ENCODE measurements around the gene PDGFD.

Gene PDGFD

DNA sequence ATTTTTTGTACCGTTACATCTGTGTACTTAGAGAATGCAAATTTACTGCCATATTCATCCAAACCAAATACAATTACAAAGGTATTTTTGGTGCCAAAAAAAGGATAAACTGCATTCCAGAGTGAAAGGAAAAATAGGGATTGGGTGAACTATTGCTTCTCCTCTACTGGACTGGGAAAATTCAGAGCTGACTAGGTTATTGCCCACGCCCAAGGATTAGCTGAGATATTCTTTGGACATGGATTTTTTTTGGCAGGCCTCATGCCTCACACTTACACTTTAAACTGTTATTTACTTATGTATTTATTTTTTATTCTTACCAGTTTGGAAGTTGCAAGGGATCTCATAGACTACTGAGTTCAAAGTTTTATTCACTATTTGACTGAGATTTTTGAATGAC is 203.8 kb downstream of the PDGFD start:
- no peak overlapping the region for H3K4me3 ChIP-seq (ENCODE audit: low read depth, low read length)
- H3K36me3 ChIP-seq (ENCODE audit: control insufficient read depth, insufficient read depth, low read length): no peaks in the 10 kb centered on the region
- H3K9me3 ChIP-seq (ENCODE audit: control insufficient read depth, insufficient read depth, low read length): no peaks in the 10 kb centered on the region
- peaks cover 2% of the 10 kb centered on the region for H3K4me1 ChIP-seq (ENCODE audit: control insufficient read depth, insufficient read depth, low read length)
- no peak overlapping the region for H3K9ac ChIP-seq (ENCODE audit: low read depth, low read length)
- no peaks in the 10 kb centered on the region for H3K27me3 ChIP-seq (ENCODE audit: control insufficient read depth, insufficient read depth, low read length)

DNA sequence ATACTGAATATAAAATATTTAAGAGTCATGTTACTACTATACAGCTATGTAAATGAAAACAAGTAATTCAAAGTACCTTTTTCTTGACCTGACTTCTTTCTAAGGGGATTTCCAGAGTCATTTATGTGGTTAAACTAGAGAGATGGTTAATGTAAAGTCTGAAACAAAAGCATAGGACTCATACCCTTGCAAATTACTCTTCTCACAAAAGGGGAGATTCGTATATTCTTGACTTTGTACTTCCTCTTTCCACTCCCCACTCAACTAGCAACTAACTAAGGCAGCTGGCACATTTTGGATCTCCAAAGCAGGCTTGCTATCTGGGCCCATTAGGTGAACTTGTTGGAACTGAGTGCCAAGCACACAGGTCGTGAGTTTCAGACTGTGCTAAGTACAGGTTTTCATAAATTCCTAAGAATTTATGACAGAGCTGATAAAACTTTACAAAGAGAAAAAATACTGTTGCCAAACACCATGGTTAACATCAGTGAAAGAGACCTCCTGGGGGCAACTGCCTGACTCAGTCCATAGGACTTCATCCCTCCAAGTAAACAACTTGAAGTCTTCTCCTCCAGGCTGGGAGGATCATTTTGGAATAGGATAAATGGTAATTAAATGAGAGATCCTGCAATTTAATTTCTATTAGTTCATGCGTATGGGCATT is 204.5 kb downstream of the PDGFD start:
- H3K36me3 ChIP-seq (ENCODE audit: control insufficient read depth, insufficient read depth, low read length): no peaks in the 10 kb centered on the region
- H3K4me1 ChIP-seq (ENCODE audit: control insufficient read depth, insufficient read depth, low read length): peaks cover 2% of the 10 kb centered on the region
- H3K9me3 ChIP-seq (ENCODE audit: control insufficient read depth, insufficient read depth, low read length): no peaks in the 10 kb centered on the region
- no peak overlapping the region for H3K9ac ChIP-seq (ENCODE audit: low read depth, low read length)
- H3K4me3 ChIP-seq (ENCODE audit: low read depth, low read length): no peak overlapping the region
- no peaks in the 10 kb centered on the region for H3K27me3 ChIP-seq (ENCODE audit: control insufficient read depth, insufficient read depth, low read length)

DNA sequence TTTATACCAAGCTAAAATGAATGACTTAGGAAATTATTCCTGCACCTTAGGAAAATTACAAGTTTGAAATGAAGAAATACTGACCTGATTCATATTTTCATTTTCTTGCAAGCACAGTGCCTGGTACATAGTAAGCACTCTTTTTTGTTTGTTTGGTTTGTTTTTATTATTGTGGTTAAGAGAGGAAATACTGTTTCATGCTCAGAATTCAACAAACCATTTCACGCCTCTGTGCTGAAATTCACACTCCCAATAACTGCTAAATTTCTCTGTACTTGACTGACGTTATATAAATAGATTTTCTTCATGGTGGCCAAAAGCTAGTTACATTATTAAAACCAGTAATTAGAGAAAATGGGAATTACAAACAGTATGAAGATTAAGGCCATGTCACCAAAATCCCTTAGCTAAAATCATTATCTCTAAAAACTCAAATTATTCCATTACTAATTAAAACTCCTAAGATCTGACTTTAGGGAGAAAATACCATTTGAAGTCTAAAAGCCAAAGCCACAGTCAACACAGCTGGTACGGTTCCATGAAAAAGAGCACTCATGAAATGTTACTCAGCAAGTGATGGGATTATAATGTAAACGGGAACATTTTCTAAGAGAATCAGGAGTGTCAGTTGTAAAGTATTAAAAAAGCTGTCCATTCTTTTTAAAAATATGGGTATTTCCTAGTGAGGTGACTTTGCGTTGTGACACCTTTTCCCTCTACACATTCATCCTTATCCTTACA is 205.3 kb downstream of the PDGFD start:
- H3K27me3 ChIP-seq (ENCODE audit: control insufficient read depth, insufficient read depth, low read length): no peaks in the 10 kb centered on the region
- no peaks in the 10 kb centered on the region for H3K9me3 ChIP-seq (ENCODE audit: control insufficient read depth, insufficient read depth, low read length)
- H3K36me3 ChIP-seq (ENCODE audit: control insufficient read depth, insufficient read depth, low read length): no peaks in the 10 kb centered on the region
- H3K4me1 ChIP-seq (ENCODE audit: control insufficient read depth, insufficient read depth, low read length): peaks cover 2% of the 10 kb centered on the region
- no peak overlapping the region for H3K9ac ChIP-seq (ENCODE audit: low read depth, low read length)
- no peak overlapping the region for H3K4me3 ChIP-seq (ENCODE audit: low read depth, low read length)

DNA sequence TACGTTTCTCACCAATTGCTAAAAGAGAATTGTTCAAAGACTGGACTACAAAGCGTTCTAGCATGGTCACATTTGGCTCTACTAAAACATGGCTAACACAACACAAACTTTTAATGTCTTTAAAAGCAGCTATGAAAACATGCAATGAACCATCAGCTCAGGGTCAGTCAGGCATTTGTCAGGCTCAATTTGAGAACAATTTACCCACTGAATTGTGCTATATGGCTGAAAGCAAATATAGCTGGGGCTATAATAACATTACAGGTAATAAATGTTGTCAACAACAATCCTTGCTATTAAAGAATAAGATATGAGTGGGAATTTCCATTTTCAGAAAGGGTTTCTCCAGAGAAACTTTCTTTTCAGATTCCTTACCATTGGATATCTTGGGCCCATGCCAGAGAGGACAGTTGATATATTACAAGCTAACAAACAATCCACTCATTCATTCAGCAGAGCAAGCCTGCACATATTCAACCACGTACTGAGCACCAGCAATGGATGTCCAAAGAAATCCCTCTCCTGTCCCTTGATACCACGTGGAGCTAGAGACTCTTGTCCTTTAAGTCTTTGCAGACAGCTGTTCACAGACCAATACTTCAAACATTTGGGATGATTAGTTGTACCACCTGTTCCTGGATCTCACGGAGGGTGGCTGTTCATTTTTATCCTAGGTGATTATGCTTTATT is 210.0 kb downstream of the PDGFD start:
- Histone ChIP-seq H3K9me3 (ENCODE audit: control insufficient read depth, insufficient read depth, low read length) (no peaks in the 10 kb centered on the region), H3K27me3 (ENCODE audit: control insufficient read depth, insufficient read depth, low read length) (no peaks in the 10 kb centered on the region), H3K4me1 (ENCODE audit: control insufficient read depth, insufficient read depth, low read length) (peaks cover under 1% of the 10 kb centered on the region), H3K36me3 (ENCODE audit: control insufficient read depth, insufficient read depth, low read length) (no peaks in the 10 kb centered on the region), H3K4me3 (ENCODE audit: low read depth, low read length) (no peak overlapping the region), H3K9ac (ENCODE audit: low read depth, low read length) (no peak overlapping the region)

DNA sequence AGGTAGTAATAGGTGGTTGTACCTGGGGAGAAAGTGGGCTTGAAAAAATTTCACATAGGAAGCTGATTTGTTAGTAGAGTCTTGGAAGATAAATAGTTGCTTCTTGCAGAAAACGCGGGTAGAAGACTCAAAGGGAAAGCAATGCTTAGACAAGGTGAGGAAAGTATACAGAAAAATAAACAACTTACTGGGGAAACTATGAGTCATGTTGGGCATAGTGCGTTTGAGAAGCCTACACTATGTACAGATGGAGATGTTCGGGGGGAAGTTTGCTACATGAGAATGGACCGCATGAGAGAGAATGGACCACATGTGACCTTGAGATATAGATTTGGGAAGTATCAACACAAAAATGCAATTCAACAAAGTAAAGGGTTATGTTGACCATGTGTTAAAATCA is 214.2 kb downstream of the PDGFD start:
- Histone ChIP-seq H3K9me3 (ENCODE audit: control insufficient read depth, insufficient read depth, low read length) (no peaks in the 10 kb centered on the region), H3K4me3 (ENCODE audit: low read depth, low read length) (no peak overlapping the region), H3K27me3 (ENCODE audit: control insufficient read depth, insufficient read depth, low read length) (no peaks in the 10 kb centered on the region), H3K36me3 (ENCODE audit: control insufficient read depth, insufficient read depth, low read length) (no peaks in the 10 kb centered on the region), H3K9ac (ENCODE audit: low read depth, low read length) (no peak overlapping the region), H3K4me1 (ENCODE audit: control insufficient read depth, insufficient read depth, low read length) (no peaks in the 10 kb centered on the region)

DNA sequence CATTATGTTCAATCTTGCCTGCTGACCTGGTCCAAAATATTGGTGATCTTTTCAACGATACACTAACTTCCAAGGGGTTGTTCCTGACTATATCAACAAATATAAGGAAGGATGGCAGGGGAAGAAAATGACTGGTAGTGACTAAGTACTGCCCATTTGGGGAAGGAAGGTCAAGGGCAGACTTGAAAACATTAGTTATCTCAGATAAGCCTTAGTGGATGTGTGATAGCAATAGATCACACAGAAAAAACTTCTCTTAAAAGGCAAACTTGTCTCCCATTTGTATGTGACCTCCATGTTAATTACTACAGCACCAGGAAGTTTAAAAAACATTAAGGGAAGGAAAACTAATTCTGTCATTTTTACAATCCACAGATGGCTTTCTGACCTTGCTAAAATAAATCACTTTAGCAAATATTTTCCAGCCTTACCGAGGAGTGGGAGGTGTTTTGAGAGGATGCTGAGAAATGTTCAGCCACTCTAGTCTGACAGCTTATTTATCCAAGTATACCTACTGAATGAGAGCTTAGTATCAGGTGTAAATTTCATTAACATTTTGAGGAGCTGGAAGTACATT is 215.7 kb downstream of the PDGFD start:
- H3K36me3 ChIP-seq (ENCODE audit: control insufficient read depth, insufficient read depth, low read length): no peaks in the 10 kb centered on the region

DNA sequence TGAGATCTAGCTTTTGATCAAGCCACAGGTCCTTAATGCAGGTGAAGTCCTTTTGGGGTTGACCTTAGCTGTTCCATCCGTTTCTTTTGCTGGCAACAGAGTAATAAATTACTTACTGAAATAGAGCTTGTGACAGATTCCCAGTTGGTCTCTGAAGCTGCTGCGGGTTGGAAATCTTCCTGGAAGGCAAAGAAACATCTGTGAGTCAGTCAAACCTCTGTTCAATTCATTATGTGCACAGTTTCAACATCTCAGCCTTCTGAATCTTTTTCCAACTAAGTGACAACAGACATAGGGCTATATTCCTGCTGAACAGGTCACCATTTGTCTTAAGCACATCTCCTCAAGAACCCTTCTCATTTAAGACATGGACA is 216.4 kb downstream of the PDGFD start:
- Histone ChIP-seq H3K36me3 (ENCODE audit: control insufficient read depth, insufficient read depth, low read length) (no peaks in the 10 kb centered on the region), H3K4me1 (ENCODE audit: control insufficient read depth, insufficient read depth, low read length) (no peaks in the 10 kb centered on the region), H3K27me3 (ENCODE audit: control insufficient read depth, insufficient read depth, low read length) (no peaks in the 10 kb centered on the region), H3K9me3 (ENCODE audit: control insufficient read depth, insufficient read depth, low read length) (no peaks in the 10 kb centered on the region), H3K4me3 (ENCODE audit: low read depth, low read length) (no peak overlapping the region), H3K9ac (ENCODE audit: low read depth, low read length) (no peak overlapping the region)

More for the DNA sequence above, 215.7 kb downstream of the PDGFD start:
- H3K4me3 ChIP-seq (ENCODE audit: low read depth, low read length): no peak overlapping the region
- H3K27me3 ChIP-seq (ENCODE audit: control insufficient read depth, insufficient read depth, low read length): no peaks in the 10 kb centered on the region
- no peaks in the 10 kb centered on the region for H3K9me3 ChIP-seq (ENCODE audit: control insufficient read depth, insufficient read depth, low read length)
- no peaks in the 10 kb centered on the region for H3K4me1 ChIP-seq (ENCODE audit: control insufficient read depth, insufficient read depth, low read length)
- no peak overlapping the region for H3K9ac ChIP-seq (ENCODE audit: low read depth, low read length)

DNA sequence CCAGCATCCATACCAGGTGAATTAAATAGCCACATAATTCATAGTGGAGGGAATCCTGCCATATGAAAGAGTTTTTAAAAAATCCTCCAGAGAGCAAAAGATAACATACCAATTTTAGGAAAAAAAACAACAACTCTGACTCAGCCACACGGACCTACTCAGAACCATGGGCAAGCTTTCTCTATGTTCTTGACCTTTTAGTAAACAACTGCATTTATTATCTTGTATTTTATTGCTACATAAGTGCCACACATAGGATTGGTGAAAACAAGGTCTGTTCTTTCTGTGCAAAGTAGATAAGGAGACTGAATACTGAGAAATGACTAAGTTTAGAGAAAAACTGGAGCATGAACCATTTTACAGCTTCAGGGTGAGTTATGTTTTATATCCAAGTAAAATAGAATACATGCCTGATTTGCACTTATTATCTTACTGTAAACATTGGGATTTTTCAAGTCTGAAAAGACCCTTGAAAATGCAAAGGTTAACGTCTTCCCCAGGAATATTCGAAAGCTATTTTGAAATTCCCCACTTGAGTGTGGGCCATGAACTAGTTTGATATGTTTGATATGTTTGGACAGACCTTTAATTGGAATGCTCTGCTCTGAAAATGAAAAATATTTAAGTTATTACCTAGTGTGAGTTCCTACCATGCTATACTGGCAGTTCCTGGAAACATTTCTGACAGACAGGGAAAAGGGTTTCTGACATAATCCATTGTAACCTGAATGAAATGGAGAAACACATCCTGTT is 217.0 kb downstream of the PDGFD start:
- H3K27me3 ChIP-seq (ENCODE audit: control insufficient read depth, insufficient read depth, low read length): no peaks in the 10 kb centered on the region
- H3K4me1 ChIP-seq (ENCODE audit: control insufficient read depth, insufficient read depth, low read length): no peaks in the 10 kb centered on the region
- H3K9ac ChIP-seq (ENCODE audit: low read depth, low read length): no peak overlapping the region
- H3K36me3 ChIP-seq (ENCODE audit: control insufficient read depth, insufficient read depth, low read length): no peaks in the 10 kb centered on the region
- no peak overlapping the region for H3K4me3 ChIP-seq (ENCODE audit: low read depth, low read length)
- no peaks in the 10 kb centered on the region for H3K9me3 ChIP-seq (ENCODE audit: control insufficient read depth, insufficient read depth, low read length)

DNA sequence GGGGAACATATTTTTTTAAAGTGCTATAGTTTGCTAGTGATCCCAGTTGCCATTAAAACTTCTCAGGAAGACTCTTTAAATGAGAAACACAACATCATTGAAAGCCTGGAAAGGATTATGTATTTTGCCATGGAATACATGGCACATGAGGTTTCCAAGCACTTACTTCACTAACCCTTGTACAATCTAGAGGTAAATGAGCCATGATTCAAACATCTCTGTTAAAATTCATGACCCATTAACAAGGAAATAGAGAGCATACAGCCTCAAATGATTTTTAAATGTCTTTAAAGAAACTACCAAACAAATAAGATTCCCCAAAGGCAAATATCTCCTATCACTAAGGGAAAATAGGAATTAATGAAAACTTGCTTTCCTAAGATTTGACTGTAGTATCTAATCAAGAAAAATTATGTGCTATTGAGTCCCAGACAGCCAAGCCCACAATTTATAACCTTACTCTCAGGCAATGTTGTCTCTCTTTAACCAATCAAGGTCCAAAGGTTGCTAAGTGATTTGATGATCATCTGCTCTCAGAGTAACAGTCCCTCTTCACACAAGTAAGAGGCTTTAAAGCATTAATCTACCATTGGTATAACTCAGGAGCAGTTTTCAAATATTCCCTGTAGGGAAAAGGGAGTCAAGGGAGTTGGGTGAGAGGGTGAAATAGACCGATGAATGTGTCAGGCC is 219.6 kb downstream of the PDGFD start:
- Histone ChIP-seq H3K9me3 (ENCODE audit: control insufficient read depth, insufficient read depth, low read length) (no peaks in the 10 kb centered on the region), H3K27me3 (ENCODE audit: control insufficient read depth, insufficient read depth, low read length) (no peaks in the 10 kb centered on the region), H3K4me1 (ENCODE audit: control insufficient read depth, insufficient read depth, low read length) (no peaks in the 10 kb centered on the region), H3K4me3 (ENCODE audit: low read depth, low read length) (no peak overlapping the region), H3K9ac (ENCODE audit: low read depth, low read length) (no peak overlapping the region), H3K36me3 (ENCODE audit: control insufficient read depth, insufficient read depth, low read length) (no peaks in the 10 kb centered on the region)

DNA sequence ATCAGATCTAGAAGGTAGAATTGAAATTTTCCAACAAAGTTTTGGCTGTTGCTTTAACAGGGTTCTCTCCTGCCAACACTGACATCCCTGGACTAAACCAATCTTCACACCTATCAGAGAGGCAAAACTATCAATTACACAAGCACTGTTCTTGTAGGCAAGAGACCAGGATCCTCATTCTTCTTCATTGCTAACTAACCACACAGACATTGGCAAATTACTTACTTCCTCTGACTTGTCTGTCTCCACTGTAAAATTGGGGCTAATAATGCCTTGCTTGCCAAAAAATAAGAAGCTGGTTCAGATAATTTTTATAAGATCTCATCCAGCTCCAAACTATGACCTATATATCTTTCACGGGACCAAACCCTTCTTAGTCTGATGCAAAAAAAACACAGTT is 221.3 kb downstream of the PDGFD start:
- Histone ChIP-seq H3K9ac (ENCODE audit: low read depth, low read length) (no peak overlapping the region), H3K36me3 (ENCODE audit: control insufficient read depth, insufficient read depth, low read length) (no peaks in the 10 kb centered on the region), H3K9me3 (ENCODE audit: control insufficient read depth, insufficient read depth, low read length) (no peaks in the 10 kb centered on the region), H3K4me1 (ENCODE audit: control insufficient read depth, insufficient read depth, low read length) (no peaks in the 10 kb centered on the region), H3K4me3 (ENCODE audit: low read depth, low read length) (no peak overlapping the region), H3K27me3 (ENCODE audit: control insufficient read depth, insufficient read depth, low read length) (no peaks in the 10 kb centered on the region)

DNA sequence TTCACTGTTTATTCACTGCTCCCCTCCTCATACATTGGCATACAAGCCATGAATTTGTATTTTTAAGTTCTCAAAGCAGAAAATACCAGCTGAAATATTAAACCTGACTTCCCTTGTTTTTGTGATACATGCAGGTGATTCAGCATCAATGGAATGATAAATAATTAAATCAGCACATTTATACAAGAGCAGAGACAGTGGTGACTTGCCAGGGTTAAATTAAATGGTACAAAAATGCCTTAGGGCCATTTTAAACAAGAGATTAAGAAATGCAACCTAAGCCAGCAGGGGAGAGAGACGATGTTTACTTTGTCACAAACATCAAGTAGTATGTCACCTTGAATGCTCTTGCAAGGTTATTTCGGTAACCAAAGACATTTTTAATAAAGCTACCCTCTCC is 223.4 kb downstream of the PDGFD start:
- H3K36me3 ChIP-seq (ENCODE audit: control insufficient read depth, insufficient read depth, low read length): no peaks in the 10 kb centered on the region
- H3K27me3 ChIP-seq (ENCODE audit: control insufficient read depth, insufficient read depth, low read length): no peaks in the 10 kb centered on the region
- H3K9me3 ChIP-seq (ENCODE audit: control insufficient read depth, insufficient read depth, low read length): no peaks in the 10 kb centered on the region
- no peak overlapping the region for H3K9ac ChIP-seq (ENCODE audit: low read depth, low read length)
- no peaks in the 10 kb centered on the region for H3K4me1 ChIP-seq (ENCODE audit: control insufficient read depth, insufficient read depth, low read length)
- H3K4me3 ChIP-seq (ENCODE audit: low read depth, low read length): no peak overlapping the region
